GM12878 (cell line): ENCODE data around the gene ZNF296. TPM values are rescaled to one million over a fixed set of nuclear protein-coding genes. Genes with fewer than 3 reads are reported as not detected.
A peak's percentile ranks its signal among the peaks of the same experiment; 100 is the strongest.

ENCODE experiments used
- ASH2L ChIP-seq: fragments of 300-600, 200-600 bp; sonication (generic); IDR thresholded peaks from 2 replicates; pipeline ENCODE4 v1.6.1; 2017; ENCODE audit warnings: low read depth, mild to moderate bottlenecking, borderline replicate concordance
- KAT2A ChIP-seq: conservative IDR thresholded peaks from 2 replicates; pipeline ENCODE4 v1.6.1; 2011; ENCODE audit warnings: low read depth, low read length; ENCODE audit not compliant: control insufficient read depth
- polyA plus RNA-seq, 11 experiments: library from polyadenylated mRNA; depleted of rRNA in 4 of 11; unstranded in 6 of 11; stranded (reverse) in 5 of 11; fragments of >200 nt; fragmentation: Nextera tagmentation in 4 of 11; fragmentation: Illumina TruSeq in 1 of 11; extraction: Ambion mirVana in 4 of 11; extraction: Trizol in 1 of 11; gene quantifications; 1 replicate in 1 of 11; 2 replicates in 10 of 11; pipeline versions ENCODE4 v1.2.1 to v1.2.3, GENCODE V29; 2011 to 2016; ENCODE audit warnings: inconsistent platforms in 2 of 11, missing spikeins in 2 of 11, low read depth in 1 of 11
- total RNA-seq, 4 experiments: library from RNA; depleted of rRNA in 3 of 4; stranded (reverse); fragments of >200 nt in 3 of 4; fragmentation: Illumina TruSeq in 1 of 4; extraction: Trizol in 1 of 4; gene quantifications; 2 replicates each; pipeline versions ENCODE4 v1.2.1 to v1.2.3, GENCODE V29; 2013 to 2021
- TF ChIP-seq, protein P1 (sequence below): fragments of 450-650 bp; IDR thresholded peaks from 2 replicates; pipeline ENCODE4 v1.6.1; 2016; ENCODE audit warnings: mild to moderate bottlenecking, moderate library complexity, borderline replicate concordance
- TF ChIP-seq, protein P2 (sequence below): fragments of 450-650 bp; conservative IDR thresholded peaks from 2 replicates; pipeline ENCODE4 v1.6.1; 2017; ENCODE audit warnings: mild to moderate bottlenecking, moderate library complexity

ZNF296 gene
- total and polyA plus RNA-seq, 10 of the 15 experiments (the other 5 are each of a cell fraction or from before 2014, with no cell fraction given) = 0.44 to 23.6 (median 3.5) TPM; not detected in 1

DNA sequence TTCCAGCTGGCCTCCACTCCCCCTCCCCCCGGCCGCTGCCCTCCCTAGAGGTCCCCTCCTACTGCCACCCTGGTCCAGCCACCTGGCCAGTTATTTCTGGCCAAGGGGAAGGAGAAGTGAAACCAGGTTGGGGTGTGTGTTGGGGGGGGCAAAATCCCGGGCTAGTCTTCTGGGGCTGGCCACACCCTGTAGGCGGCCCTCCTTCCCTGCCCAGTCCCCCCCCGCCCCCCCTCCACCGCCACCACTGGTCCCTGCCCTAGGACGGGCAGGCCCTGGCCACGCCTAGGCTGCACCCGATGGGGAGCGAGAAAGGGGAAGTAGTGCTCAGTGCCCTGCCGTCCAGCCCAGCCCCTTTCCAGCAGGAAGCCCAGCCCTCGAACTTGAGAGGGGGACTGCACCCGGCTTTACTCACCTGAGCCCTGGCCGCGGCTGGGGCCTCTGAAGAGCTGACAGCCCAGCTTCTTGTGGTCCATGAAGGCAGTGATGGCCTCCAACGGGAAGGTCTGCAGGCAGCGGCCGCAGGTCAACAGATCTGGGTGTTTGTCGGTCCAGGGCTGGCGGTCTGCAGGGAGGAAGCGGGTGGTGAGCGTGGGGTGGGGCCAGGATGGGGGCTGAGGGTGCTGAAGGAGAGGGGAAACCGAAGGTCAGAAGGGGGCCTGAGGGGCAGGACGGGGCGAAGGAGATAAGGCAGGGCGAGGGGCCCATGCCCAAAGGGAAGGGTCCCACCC, 813 bp downstream of the ZNF296 start (continued):
- TF ChIP-seq, protein P1, sequence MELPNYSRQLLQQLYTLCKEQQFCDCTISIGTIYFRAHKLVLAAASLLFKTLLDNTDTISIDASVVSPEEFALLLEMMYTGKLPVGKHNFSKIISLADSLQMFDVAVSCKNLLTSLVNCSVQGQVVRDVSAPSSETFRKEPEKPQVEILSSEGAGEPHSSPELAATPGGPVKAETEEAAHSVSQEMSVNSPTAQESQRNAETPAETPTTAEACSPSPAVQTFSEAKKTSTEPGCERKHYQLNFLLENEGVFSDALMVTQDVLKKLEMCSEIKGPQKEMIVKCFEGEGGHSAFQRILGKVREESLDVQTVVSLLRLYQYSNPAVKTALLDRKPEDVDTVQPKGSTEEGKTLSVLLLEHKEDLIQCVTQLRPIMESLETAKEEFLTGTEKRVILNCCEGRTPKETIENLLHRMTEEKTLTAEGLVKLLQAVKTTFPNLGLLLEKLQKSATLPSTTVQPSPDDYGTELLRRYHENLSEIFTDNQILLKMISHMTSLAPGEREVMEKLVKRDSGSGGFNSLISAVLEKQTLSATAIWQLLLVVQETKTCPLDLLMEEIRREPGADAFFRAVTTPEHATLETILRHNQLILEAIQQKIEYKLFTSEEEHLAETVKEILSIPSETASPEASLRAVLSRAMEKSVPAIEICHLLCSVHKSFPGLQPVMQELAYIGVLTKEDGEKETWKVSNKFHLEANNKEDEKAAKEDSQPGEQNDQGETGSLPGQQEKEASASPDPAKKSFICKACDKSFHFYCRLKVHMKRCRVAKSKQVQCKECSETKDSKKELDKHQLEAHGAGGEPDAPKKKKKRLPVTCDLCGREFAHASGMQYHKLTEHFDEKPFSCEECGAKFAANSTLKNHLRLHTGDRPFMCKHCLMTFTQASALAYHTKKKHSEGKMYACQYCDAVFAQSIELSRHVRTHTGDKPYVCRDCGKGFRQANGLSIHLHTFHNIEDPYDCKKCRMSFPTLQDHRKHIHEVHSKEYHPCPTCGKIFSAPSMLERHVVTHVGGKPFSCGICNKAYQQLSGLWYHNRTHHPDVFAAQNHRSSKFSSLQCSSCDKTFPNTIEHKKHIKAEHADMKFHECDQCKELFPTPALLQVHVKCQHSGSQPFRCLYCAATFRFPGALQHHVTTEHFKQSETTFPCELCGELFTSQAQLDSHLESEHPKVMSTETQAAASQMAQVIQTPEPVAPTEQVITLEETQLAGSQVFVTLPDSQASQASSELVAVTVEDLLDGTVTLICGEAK = no peak
- no peak for TF ChIP-seq KAT2A
- TF ChIP-seq ASH2L = 0 out of 2 replicates have a peak, but pooled peaks have one; percentile 5
- TF ChIP-seq, protein P2, sequence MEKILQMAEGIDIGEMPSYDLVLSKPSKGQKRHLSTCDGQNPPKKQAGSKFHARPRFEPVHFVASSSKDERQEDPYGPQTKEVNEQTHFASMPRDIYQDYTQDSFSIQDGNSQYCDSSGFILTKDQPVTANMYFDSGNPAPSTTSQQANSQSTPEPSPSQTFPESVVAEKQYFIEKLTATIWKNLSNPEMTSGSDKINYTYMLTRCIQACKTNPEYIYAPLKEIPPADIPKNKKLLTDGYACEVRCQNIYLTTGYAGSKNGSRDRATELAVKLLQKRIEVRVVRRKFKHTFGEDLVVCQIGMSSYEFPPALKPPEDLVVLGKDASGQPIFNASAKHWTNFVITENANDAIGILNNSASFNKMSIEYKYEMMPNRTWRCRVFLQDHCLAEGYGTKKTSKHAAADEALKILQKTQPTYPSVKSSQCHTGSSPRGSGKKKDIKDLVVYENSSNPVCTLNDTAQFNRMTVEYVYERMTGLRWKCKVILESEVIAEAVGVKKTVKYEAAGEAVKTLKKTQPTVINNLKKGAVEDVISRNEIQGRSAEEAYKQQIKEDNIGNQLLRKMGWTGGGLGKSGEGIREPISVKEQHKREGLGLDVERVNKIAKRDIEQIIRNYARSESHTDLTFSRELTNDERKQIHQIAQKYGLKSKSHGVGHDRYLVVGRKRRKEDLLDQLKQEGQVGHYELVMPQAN = no peak; the same call in none of the 2 replicates
